Endometrial microvascular endothelial cells (primary cell): Measurements from ENCODE around the gene OR10A5. TPM values are rescaled to one million over a fixed set of nuclear protein-coding genes. Genes with fewer than 3 reads are reported as not detected.
"Not testable (repeated sequence)": the region's sequence is repeated elsewhere in the genome, so short reads cannot be mapped to it uniquely, and the experiment has no call there.

Experiments used
- in situ Hi-C: cut with HindIII; loops from 2 replicates; pipeline ENCODE4 v1.10.0; 2017; ENCODE audit warnings: low sequenced_read_pairs, low pct_unique_long_range_greater_than_20kb; ENCODE audit errors: inconsistent ontology term
- total RNA-seq: library from RNA; depleted of rRNA; stranded (reverse); fragments of >200 nt; gene quantifications from one replicate; pipeline ENCODE4 v1.2.3, GENCODE V29; 2015; ENCODE audit errors: inconsistent ontology term

The OR10A5 gene
- not detected for total RNA-seq

- in situ Hi-C loops, result no loop called here
These were observed at the start of gene OR10A5 for GRCh38 chr11:6845383-6845782. Gene OR10A5 (plus strand): TSS chr11:6845683. CDS start chr11:6845683, 0 bp downstream.

- in situ Hi-C loops, result no loop called here
These were observed 46.1 kb upstream of the OR10A5 start, which contains the start of gene OR6A2 for GRCh38 chr11:6799402-6799801. Gene OR6A2 (minus strand): TSS chr11:6799689. CDS start chr11:6795708, 3,981 bp downstream.

- in situ Hi-C loops, result not testable (repeated sequence)
These were observed 44.4 kb upstream of the OR10A5 start for GRCh38 chr11:6801075-6801474.

GRCh38 chr11:6812390-6813005, 33.0 kb upstream of the OR10A5 start:
- in situ Hi-C loops, result no loop called here

GRCh38 chr11:6813656-6814055, 31.8 kb upstream of the OR10A5 start:
- in situ Hi-C loops, result no loop called here

- in situ Hi-C loops, result no loop called here
These were observed 27.8 kb upstream of the OR10A5 start for GRCh38 chr11:6817694-6818093.

GRCh38 chr11:6818967-6819366, 26.5 kb upstream of the OR10A5 start:
- in situ Hi-C loops, result no loop called here

- in situ Hi-C loops, result no loop called here
These were observed 21.2 kb upstream of the OR10A5 start for GRCh38 chr11:6824136-6824823.

GRCh38 chr11:6825231-6825744, 20.2 kb upstream of the OR10A5 start:
- in situ Hi-C loops, result no loop called here

GRCh38 chr11:6828103-6828502, 17.4 kb upstream of the OR10A5 start:
- in situ Hi-C loops, result no loop called here

GRCh38 chr11:6833356-6833755, 12.1 kb upstream of the OR10A5 start:
- in situ Hi-C loops, result no loop called here

- in situ Hi-C loops, result no loop called here
These were observed 11.5 kb upstream of the OR10A5 start for GRCh38 chr11:6834021-6834420.

GRCh38 chr11:6841694-6842093, 3.8 kb upstream of the OR10A5 start:
- in situ Hi-C loops, result no loop called here

GRCh38 chr11:6843670-6844069, 1.8 kb upstream of the OR10A5 start:
- in situ Hi-C loops, result no loop called here

- in situ Hi-C loops, result no loop called here
These were observed 1.1 kb upstream of the OR10A5 start for GRCh38 chr11:6844356-6844755.

GRCh38 chr11:6850526-6850925, 5.0 kb downstream of the OR10A5 start:
- in situ Hi-C loops, result no loop called here

GRCh38 chr11:6854801-6855200, 9.3 kb downstream of the OR10A5 start:
- in situ Hi-C loops, result not testable (repeated sequence)

GRCh38 chr11:6855971-6856541, 10.6 kb downstream of the OR10A5 start:
- in situ Hi-C loops, result no loop called here

- in situ Hi-C loops, result no loop called here
These were observed 11.4 kb downstream of the OR10A5 start for GRCh38 chr11:6856871-6857270.

- in situ Hi-C loops, result no loop called here
These were observed 17.5 kb downstream of the OR10A5 start, which contains the start of gene OR10A2 for GRCh38 chr11:6862961-6863360. Gene OR10A2 (plus strand): TSS chr11:6863057. CDS start chr11:6869755, 6,698 bp downstream.
